Adrenal gland (tissue), 5 donors: ENCODE data around the gene ZDHHC14.
"Not testable (repeated sequence)": the region's sequence is repeated elsewhere in the genome, so short reads cannot be mapped to it uniquely, and the experiment has no call there.

Experiments used
- CTCF ChIP-seq, 6 experiments: fragments of 450-650 bp in 4 of 6; fragments of 200-600 bp in 2 of 6; sonication (generic) in 1 of 6; IDR thresholded peaks; 1 replicate in 5 of 6; 2 replicates in 1 of 6; pipeline versions ENCODE4 v1.5.1 to v1.8.0; 2016 to 2021; ENCODE audit warnings: antibody characterized with exemption in 6 of 6, mild to moderate bottlenecking in 2 of 6, moderate library complexity in 1 of 6
- POLR2A ChIP-seq, 2 donors: fragments of 450-650 bp; IDR thresholded peaks; one replicate each; pipeline ENCODE4 v1.6.1; 2017; ENCODE audit warnings: antibody characterized with exemption in 2 of 2, mild to moderate bottlenecking in 2 of 2, moderate library complexity in 1 of 2
- donor health status: DM: no; HTN: no; CAD: no.

- not testable (repeated sequence) for TF ChIP-seq CTCF, POLR2A (IDR thresholded peaks at IDR 0.05)
These were observed 43.7 kb upstream of the ZDHHC14 start for GRCh38 chr6:157337276-157337675.
